Hematopoietic multipotent progenitor cell treated with erythropoietin and hydrocortisone succinate and interleukin-3 and kit ligand, for 6 days (in vitro differentiated cells): ENCODE results near the gene PCDHA10.
"Not testable (repeated sequence)": the region's sequence is repeated elsewhere in the genome, so short reads cannot be mapped to it uniquely, and the experiment has no call there.

Experiments
- DNase-seq: peaks from one replicate; pipeline ENCODE4 v3.0.0-alpha.2; 2015

Gene PCDHA10, protein sequence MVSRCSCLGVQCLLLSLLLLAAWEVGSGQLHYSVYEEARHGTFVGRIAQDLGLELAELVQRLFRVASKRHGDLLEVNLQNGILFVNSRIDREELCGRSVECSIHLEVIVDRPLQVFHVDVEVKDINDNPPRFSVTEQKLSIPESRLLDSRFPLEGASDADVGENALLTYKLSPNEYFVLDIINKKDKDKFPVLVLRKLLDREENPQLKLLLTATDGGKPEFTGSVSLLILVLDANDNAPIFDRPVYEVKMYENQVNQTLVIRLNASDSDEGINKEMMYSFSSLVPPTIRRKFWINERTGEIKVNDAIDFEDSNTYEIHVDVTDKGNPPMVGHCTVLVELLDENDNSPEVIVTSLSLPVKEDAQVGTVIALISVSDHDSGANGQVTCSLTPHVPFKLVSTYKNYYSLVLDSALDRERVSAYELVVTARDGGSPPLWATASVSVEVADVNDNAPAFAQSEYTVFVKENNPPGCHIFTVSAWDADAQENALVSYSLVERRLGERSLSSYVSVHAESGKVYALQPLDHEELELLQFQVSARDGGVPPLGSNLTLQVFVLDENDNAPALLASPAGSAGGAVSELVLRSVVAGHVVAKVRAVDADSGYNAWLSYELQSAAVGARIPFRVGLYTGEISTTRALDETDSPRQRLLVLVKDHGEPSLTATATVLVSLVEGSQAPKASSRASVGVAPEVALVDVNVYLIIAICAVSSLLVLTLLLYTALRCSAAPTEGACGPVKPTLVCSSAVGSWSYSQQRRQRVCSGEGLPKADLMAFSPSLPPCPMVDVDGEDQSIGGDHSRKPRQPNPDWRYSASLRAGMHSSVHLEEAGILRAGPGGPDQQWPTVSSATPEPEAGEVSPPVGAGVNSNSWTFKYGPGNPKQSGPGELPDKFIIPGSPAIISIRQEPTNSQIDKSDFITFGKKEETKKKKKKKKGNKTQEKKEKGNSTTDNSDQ

DNA sequence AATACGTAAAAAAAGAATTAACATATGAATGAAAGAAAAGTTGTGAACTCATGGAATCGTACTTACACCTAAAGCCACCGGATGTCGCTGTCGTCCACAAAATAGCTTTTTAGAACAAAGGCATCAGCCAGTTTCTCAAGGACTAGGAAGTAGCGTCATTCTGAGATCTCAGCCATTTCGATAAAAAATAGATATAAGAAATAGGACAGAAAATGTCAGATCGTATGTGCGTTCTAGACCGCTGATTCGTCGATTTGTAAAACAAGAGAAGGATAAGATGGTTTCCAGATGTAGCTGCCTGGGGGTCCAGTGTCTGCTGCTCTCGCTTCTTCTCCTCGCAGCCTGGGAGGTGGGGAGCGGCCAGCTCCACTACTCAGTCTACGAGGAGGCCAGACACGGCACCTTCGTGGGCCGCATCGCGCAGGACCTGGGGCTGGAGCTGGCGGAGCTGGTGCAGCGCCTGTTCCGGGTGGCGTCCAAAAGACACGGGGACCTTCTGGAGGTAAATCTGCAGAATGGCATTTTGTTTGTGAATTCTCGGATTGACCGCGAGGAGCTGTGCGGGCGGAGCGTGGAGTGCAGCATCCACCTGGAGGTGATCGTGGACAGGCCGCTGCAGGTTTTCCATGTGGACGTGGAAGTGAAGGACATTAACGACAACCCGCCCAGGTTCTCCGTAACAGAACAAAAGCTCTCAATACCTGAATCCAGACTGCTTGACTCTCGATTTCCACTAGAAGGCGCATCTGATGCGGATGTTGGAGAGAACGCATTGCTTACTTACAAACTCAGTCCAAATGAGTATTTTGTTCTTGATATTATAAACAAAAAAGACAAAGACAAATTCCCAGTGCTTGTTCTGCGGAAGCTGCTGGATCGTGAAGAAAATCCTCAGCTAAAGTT, at the start of gene PCDHA10:
Gene PCDHA10 (plus strand): TSS at position 126 of the 903 bp plus-strand sequence. CDS start 152 bp downstream, at position 278.
- DNase-seq: no peak

GRCh38 chr5:140806834-140807775, 48.6 kb upstream of the PCDHA10 start, which contains the start of gene PCDHA4:
Gene PCDHA4 (plus strand): TSS chr5:140807068.
- DNase-seq: peak; percentile 25

- DNase-seq: not testable (repeated sequence)
Measured at GRCh38 chr5:140808241-140808888, 47.3 kb upstream of the PCDHA10 start.

GRCh38 chr5:140808889-140809291, 46.8 kb upstream of the PCDHA10 start:
- DNase-seq: no peak

GRCh38 chr5:140821375-140822280, 34.1 kb upstream of the PCDHA10 start, which contains the start of gene PCDHA5:
Gene PCDHA5 (plus strand): TSS chr5:140821613.
- peak; percentile 42 for DNase-seq

- DNase-seq: no peak
Measured at GRCh38 chr5:140822281-140822629, 33.4 kb upstream of the PCDHA10 start.

GRCh38 chr5:140822969-140823368, 32.7 kb upstream of the PCDHA10 start:
- not testable (repeated sequence) for DNase-seq

GRCh38 chr5:140823475-140823874, 32.2 kb upstream of the PCDHA10 start:
- DNase-seq: no peak

DNA sequence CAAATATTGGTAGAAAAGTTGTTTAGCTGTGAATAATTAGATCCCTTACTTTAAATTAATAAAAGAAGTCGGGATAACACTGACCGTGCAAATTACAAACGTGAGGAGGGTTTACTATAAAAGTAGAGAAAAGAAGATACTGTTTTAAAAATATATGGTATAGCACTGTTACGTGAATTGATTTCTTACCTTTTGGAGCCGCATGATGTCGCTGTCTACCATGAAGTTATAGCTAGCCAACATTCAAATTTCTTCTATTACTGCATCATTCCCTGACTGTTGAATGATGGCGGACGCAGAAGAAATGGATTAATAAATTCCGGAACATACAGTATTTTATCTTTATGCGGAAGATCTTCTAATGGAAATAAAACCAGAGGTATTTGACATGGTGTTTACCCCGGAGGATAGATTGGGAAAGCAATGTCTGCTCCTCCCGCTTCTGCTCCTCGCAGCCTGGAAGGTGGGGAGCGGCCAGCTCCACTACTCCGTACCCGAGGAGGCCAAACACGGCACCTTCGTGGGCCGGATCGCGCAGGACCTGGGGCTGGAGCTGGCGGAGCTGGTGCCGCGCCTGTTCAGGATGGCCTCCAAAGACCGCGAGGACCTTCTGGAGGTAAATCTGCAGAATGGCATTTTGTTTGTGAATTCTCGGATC, 27.9 kb upstream of the PCDHA10 start, which contains the start of gene PCDHA6:
Gene PCDHA6 (plus strand): TSS at position 257 of the 658 bp plus-strand sequence. CDS start 132 bp downstream, at position 389.
- DNase-seq: no peak

DNA sequence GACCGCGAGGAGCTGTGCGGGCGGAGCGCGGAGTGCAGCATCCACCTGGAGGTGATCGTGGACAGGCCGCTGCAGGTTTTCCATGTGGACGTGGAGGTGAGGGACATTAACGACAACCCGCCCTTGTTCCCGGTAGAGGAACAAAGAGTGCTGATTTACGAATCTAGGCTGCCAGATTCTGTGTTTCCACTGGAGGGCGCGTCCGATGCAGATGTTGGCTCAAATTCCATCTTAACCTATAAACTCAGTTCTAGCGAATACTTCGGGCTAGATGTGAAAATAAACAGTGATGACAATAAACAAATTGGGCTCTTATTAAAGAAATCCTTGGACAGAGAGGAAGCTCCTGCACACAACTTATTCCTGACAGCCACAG, 27.3 kb upstream of the PCDHA10 start:
- no peak for DNase-seq

GRCh38 chr5:140829511-140830501, 25.9 kb upstream of the PCDHA10 start:
- not testable (repeated sequence) for DNase-seq

DNA sequence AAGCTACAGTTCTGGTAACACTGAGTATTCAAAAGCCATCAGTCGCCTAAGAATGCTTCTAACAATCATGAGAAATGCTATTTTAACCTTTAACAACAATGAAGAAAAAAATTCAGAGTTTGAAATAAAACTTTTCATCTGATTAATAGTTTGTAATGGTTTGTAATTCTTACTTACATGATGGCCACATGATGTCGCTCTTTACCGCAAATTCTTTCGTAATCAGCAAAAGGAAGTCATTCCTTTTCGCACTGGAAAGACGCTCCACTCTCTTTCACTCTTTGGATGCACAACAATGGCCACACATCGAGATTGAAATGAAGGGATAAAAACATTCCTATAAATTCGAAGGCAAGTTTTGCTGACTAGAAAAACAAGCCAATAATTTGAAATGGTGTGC, 21.7 kb upstream of the PCDHA10 start, which contains the start of gene PCDHA7:
Gene PCDHA7 (plus strand): TSS at position 277 of the 400 bp plus-strand sequence. CDS start 115 bp downstream, at position 392.
- peak; percentile 6 for DNase-seq

DNA sequence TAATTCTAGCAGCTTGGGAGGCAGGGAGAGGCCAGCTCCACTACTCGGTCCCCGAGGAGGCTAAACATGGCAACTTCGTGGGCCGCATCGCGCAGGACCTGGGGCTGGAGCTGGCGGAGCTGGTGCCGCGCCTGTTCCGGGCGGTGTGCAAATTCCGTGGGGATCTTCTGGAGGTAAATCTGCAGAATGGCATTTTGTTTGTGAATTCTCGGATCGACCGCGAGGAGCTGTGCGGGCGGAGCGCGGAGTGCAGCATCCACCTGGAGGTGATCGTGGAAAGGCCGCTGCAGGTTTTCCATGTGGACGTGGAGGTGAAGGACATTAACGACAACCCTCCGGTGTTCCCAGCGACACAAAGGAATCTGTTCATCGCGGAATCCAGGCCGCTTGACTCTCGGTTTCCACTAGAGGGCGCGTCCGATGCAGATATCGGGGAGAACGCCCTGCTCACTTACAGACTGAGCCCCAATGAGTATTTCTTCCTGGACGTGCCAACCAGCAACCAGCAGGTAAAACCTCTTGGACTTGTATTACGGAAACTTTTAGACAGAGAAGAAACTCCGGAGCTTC, 21.2 kb upstream of the PCDHA10 start:
- not testable (repeated sequence) for DNase-seq

- no peak for DNase-seq
Measured at GRCh38 chr5:140835622-140836510, 19.8 kb upstream of the PCDHA10 start.

- peak; percentile 19 for DNase-seq
Measured at GRCh38 chr5:140840978-140841962, 14.4 kb upstream of the PCDHA10 start, which contains the start of gene PCDHA8. Gene PCDHA8 (plus strand): TSS chr5:140841187. CDS start chr5:140841322, 135 bp downstream.
